ENCODE results near the gene PRPF18.

PRPF18 gene

GRCh38 chr10:13651969-13652720 lies 65.4 kb downstream of the PRPF18 start:
- Histone ChIP-seq H3K9me3 (ENCODE audit: insufficient read depth, low read length) (no peaks in the 10 kb centered on the region), H3K9ac (ENCODE audit: insufficient read length, low read depth) (no peak overlapping the region), H3K4me1 (ENCODE audit: insufficient read depth, insufficient read length) (no peaks in the 10 kb centered on the region), H3K36me3 (ENCODE audit: insufficient read depth, insufficient read length, low read length) (peaks cover 77% of the 10 kb centered on the region), H3K4me3 (ENCODE audit: insufficient read length, low read depth) (no peak overlapping the region), H3K27me3 (ENCODE audit: insufficient read depth, insufficient read length) (no peaks in the 10 kb centered on the region)
- TF ChIP-seq ZNF274 (IDR thresholded peaks at IDR 0.05; ENCODE audit: low read depth, low read length) (no peak), YY1 (IDR thresholded peaks at IDR 0.05; ENCODE audit: insufficient read depth, insufficient read length) (no peak), SUZ12 (IDR thresholded peaks at IDR 0.05; ENCODE audit: extremely low read depth, insufficient read depth, insufficient read length) (no peak)
- DNase-seq (ENCODE audit: low read depth, low spot score): no peak

GRCh38 chr10:13652860-13653259 lies 66.1 kb downstream of the PRPF18 start:
- no peak for DNase-seq (ENCODE audit: low read depth, low spot score)
- H3K27me3 ChIP-seq (ENCODE audit: insufficient read depth, insufficient read length): no peaks in the 10 kb centered on the region
- TF ChIP-seq ZNF274 (IDR thresholded peaks at IDR 0.05; ENCODE audit: low read depth, low read length): no peak
- TF ChIP-seq SUZ12 (IDR thresholded peaks at IDR 0.05; ENCODE audit: extremely low read depth, insufficient read depth, insufficient read length): no peak
- TF ChIP-seq YY1 (IDR thresholded peaks at IDR 0.05; ENCODE audit: insufficient read depth, insufficient read length): no peak
- no peak overlapping the region for H3K9ac ChIP-seq (ENCODE audit: insufficient read length, low read depth)
- no peak overlapping the region for H3K4me3 ChIP-seq (ENCODE audit: insufficient read length, low read depth)
- peaks cover 74% of the 10 kb centered on the region for H3K36me3 ChIP-seq (ENCODE audit: insufficient read depth, insufficient read length, low read length)
- no peaks in the 10 kb centered on the region for H3K9me3 ChIP-seq (ENCODE audit: insufficient read depth, low read length)
- no peaks in the 10 kb centered on the region for H3K4me1 ChIP-seq (ENCODE audit: insufficient read depth, insufficient read length)

- Histone ChIP-seq H3K9ac (ENCODE audit: insufficient read length, low read depth) (no peak overlapping the region), H3K9me3 (ENCODE audit: insufficient read depth, low read length) (no peaks in the 10 kb centered on the region), H3K4me3 (ENCODE audit: insufficient read length, low read depth) (no peak overlapping the region), H3K27me3 (ENCODE audit: insufficient read depth, insufficient read length) (no peaks in the 10 kb centered on the region), H3K36me3 (ENCODE audit: insufficient read depth, insufficient read length, low read length) (peaks cover 78% of the 10 kb centered on the region), H3K4me1 (ENCODE audit: insufficient read depth, insufficient read length) (peaks cover 1% of the 10 kb centered on the region)
- TF ChIP-seq YY1 (IDR thresholded peaks at IDR 0.05; ENCODE audit: insufficient read depth, insufficient read length) (no peak), SUZ12 (IDR thresholded peaks at IDR 0.05; ENCODE audit: extremely low read depth, insufficient read depth, insufficient read length) (no peak), ZNF274 (IDR thresholded peaks at IDR 0.05; ENCODE audit: low read depth, low read length) (no peak)
- DNase-seq (ENCODE audit: low read depth, low spot score): no peak
These were observed 67.5 kb downstream of the PRPF18 start for GRCh38 chr10:13654118-13654830.

GRCh38 chr10:13654846-13655245 lies 68.1 kb downstream of the PRPF18 start:
- Histone ChIP-seq H3K4me3 (ENCODE audit: insufficient read length, low read depth) (no peak overlapping the region), H3K27me3 (ENCODE audit: insufficient read depth, insufficient read length) (no peaks in the 10 kb centered on the region), H3K9me3 (ENCODE audit: insufficient read depth, low read length) (no peaks in the 10 kb centered on the region), H3K4me1 (ENCODE audit: insufficient read depth, insufficient read length) (peaks cover 3% of the 10 kb centered on the region), H3K36me3 (ENCODE audit: insufficient read depth, insufficient read length, low read length) (peaks cover 82% of the 10 kb centered on the region), H3K9ac (ENCODE audit: insufficient read length, low read depth) (no peak overlapping the region)
- TF ChIP-seq YY1 (IDR thresholded peaks at IDR 0.05; ENCODE audit: insufficient read depth, insufficient read length) (no peak), SUZ12 (IDR thresholded peaks at IDR 0.05; ENCODE audit: extremely low read depth, insufficient read depth, insufficient read length) (no peak), ZNF274 (IDR thresholded peaks at IDR 0.05; ENCODE audit: low read depth, low read length) (no peak)
- no peak for DNase-seq (ENCODE audit: low read depth, low spot score)

- Histone ChIP-seq H3K9me3 (ENCODE audit: insufficient read depth, low read length) (no peaks in the 10 kb centered on the region), H3K4me3 (ENCODE audit: insufficient read length, low read depth) (no peak overlapping the region), H3K36me3 (ENCODE audit: insufficient read depth, insufficient read length, low read length) (peaks cover 80% of the 10 kb centered on the region), H3K27me3 (ENCODE audit: insufficient read depth, insufficient read length) (no peaks in the 10 kb centered on the region), H3K9ac (ENCODE audit: insufficient read length, low read depth) (no peak overlapping the region), H3K4me1 (ENCODE audit: insufficient read depth, insufficient read length) (peaks cover 3% of the 10 kb centered on the region)
- no peak for DNase-seq (ENCODE audit: low read depth, low spot score)
- no peak for TF ChIP-seq ZNF274 (IDR thresholded peaks at IDR 0.05; ENCODE audit: low read depth, low read length)
- TF ChIP-seq SUZ12 (IDR thresholded peaks at IDR 0.05; ENCODE audit: extremely low read depth, insufficient read depth, insufficient read length): no peak
- TF ChIP-seq YY1 (IDR thresholded peaks at IDR 0.05; ENCODE audit: insufficient read depth, insufficient read length): no peak
These were observed 69.8 kb downstream of the PRPF18 start for GRCh38 chr10:13656337-13657100.

DNA sequence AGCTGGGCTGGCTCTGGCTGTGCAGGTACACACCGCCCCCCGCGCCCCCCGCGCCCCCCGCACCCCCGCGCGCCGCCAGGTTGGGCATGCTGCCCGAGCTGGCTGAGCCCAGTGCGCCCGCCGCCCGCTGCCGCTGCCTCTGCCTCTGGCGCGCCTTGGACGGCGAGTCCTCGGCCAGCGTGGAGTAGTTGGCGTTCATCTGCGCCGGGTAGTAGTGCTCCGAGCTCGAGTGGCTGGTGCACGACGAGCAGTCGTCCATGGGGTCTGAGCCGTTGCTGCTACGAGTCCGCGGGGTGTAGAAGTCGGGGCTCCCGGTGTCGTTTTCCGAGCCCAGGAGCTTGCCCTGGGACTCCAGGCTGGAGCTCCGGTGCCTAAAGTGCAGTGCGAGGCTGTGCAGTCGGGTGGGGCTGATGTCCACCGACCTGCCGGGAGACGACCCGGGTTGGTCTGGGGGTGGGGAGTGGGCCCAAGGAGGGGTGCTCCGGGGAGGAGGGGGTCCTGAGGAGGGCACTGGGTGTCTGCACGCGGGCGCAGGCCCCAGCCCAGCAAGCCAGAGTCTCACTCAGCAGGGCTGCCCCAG lies 70.4 kb downstream of the PRPF18 start:
- Histone ChIP-seq H3K4me3 (ENCODE audit: insufficient read length, low read depth) (no peak overlapping the region), H3K9ac (ENCODE audit: insufficient read length, low read depth) (no peak overlapping the region), H3K36me3 (ENCODE audit: insufficient read depth, insufficient read length, low read length) (peaks cover 74% of the 10 kb centered on the region), H3K27me3 (ENCODE audit: insufficient read depth, insufficient read length) (no peaks in the 10 kb centered on the region), H3K4me1 (ENCODE audit: insufficient read depth, insufficient read length) (peaks cover 3% of the 10 kb centered on the region), H3K9me3 (ENCODE audit: insufficient read depth, low read length) (no peaks in the 10 kb centered on the region)
- no peak for DNase-seq (ENCODE audit: low read depth, low spot score)
- TF ChIP-seq ZNF274 (IDR thresholded peaks at IDR 0.05; ENCODE audit: low read depth, low read length) (no peak), YY1 (IDR thresholded peaks at IDR 0.05; ENCODE audit: insufficient read depth, insufficient read length) (no peak), SUZ12 (IDR thresholded peaks at IDR 0.05; ENCODE audit: extremely low read depth, insufficient read depth, insufficient read length) (no peak)

All from NT2/D1 (cell line).